ENCODE results near the gene PCK1.

The PCK1 gene

GRCh38 chr20:57561356-57562279 is 708 bp downstream of the PCK1 start:
- no peak for DNase-seq

DNA sequence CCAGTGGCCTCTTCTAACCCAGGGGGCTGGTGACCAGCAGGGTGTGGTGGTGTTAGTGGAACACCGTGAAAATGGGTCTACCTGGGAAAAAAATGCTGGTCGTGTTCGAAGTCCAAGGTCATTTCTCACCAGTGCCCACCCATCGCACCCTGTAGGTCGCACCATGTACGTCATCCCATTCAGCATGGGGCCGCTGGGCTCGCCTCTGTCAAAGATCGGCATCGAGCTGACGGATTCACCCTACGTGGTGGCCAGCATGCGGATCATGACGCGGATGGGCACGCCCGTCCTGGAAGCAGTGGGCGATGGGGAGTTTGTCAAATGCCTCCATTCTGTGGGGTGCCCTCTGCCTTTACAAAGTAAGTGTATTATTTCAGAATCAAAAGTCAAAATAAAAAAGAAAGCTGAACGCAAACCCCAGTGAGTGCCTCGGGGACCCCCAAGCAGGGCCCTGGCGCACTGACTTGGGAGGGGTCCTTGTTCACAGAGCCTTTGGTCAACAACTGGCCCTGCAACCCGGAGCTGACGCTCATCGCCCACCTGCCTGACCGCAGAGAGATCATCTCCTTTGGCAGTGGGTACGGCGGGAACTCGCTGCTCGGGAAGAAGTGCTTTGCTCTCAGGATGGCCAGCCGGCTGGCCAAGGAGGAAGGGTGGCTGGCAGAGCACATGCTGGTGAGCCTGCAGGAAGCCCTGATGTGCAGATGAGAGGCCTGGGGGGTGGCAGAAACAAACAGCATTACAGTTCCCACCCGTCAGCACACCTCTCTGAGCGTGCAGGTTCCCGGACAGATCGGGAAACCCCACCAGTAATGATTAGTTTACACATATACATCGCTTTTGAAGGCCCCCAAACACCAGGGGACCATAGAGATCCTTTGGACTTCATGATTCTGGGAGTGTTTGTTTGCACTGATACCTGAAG is 1.9 kb downstream of the PCK1 start:
- no peak for DNase-seq

- no peak for DNase-seq
These were observed 2.6 kb downstream of the PCK1 start for GRCh38 chr20:57563522-57563921.

DNA sequence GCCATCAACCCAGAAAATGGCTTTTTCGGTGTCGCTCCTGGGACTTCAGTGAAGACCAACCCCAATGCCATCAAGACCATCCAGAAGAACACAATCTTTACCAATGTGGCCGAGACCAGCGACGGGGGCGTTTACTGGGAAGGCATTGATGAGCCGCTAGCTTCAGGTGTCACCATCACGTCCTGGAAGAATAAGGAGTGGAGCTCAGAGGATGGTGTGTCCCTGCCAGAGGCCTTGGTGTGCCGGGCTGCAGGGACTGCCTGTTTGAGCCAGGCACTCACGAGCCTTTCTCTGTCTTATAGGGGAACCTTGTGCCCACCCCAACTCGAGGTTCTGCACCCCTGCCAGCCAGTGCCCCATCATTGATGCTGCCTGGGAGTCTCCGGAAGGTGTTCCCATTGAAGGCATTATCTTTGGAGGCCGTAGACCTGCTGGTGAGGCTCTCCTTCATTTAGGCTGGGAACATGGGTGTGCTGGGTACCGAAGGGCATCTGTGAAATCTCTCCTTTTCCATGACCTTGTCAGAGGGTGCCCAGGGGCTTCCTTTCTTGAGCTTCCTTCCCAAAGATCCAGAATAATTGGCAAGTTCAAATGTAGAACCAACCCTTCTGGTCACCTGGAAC is 3.4 kb downstream of the PCK1 start:
- DNase-seq: no peak

- no peak for DNase-seq
These were observed 4.2 kb downstream of the PCK1 start for GRCh38 chr20:57564951-57565642.

DNA sequence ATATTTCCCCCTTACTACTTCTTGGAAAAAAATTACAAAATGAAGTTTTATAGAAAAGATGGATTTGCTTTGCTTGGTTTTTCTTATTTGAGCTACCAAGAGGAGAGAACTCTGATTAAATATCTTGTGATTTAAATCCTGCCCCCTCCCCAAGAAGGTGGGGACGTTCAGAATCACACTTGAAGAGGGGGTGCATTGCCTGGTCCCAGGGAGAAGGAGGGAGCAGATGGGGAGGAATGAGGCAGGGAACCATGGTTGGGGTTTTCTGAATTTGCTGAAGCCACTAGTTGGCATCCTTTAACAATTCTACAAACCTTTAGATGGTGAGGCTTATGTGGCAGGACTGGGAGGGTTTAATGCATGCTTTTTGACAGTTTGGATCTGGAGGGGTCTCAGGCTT is 5.5 kb downstream of the PCK1 start:
- DNase-seq: no peak

- DNase-seq: no peak
These were observed 6.0 kb downstream of the PCK1 start for GRCh38 chr20:57566803-57567459.

GRCh38 chr20:57567471-57568079 is 6.7 kb downstream of the PCK1 start:
- no peak for DNase-seq

GRCh38 chr20:57568088-57568896 is 7.4 kb downstream of the PCK1 start:
- no peak for DNase-seq

DNA sequence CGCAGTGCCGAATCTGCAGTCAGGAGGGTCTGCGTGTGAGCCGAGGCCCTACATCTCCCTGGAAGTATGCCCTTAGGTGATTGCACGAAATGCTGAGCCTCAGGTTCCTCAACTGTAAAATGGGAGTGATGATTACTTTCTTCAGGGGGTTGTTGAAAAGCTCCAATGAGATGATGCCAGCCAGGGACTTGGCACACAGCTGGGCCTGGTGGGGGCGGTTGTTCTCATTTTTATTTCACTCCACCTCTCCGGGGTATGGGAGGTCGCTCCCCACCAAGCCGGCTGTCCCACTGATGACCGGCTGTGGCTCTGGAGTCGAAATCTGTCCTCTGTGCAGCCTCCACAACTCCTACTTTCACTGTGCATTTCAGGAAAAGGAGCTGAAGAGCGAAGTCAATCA is 8.1 kb downstream of the PCK1 start:
- no peak for DNase-seq

GRCh38 chr20:57570145-57570850 is 9.4 kb downstream of the PCK1 start:
- DNase-seq: peak; percentile 91

GRCh38 chr20:57570920-57571319 is 10.0 kb downstream of the PCK1 start:
- DNase-seq: no peak

DNA sequence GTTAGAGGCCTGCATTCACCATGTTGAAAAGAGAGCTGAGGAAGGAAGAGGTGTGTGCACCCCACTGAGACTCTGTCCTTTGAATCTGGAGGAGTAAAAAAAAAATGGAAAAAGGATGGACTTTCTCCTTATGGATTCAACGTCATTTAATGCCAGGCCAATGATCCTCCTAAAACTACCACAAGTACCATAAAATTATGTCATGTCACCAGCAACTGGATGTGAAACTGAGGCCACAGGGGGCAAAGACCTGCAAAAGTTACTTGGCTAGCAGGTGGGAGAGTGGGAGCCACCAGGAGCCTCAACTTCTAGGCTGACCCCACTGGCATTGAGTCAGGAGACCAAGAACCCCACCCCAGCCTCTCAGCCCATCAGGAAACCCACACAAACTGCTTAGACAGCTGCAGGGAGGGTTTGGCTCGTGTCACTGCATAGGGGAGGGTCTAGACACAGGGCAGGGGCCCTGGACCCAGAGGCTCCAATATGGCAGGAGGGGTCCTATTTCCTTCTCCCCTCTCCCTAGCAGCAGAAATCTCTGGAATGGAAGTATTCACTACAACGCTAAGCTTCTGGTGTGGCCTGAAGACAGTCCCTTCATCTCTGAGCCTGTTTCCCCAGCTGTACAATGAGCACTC is 11.0 kb downstream of the PCK1 start:
- DNase-seq: no peak

DNA sequence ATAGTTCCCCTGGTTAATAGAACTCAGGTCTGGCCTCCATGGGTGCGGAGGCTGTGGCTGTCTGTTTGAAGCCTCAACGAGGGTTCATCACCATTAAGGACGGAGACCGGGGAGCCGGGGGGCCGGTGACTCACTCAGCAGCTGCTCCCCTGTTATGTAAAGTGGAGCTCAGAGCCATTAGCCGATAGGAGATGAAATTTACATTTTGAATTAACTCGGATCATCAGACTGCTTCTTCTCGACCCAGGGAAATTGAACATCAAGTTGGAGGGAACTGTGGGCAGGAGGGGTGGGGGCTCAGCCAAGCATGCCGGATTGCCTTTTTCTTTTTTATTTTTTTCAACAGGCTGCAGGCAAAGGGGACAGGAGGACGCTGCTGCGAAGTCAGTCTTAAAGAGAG is 12.3 kb downstream of the PCK1 start:
- peak; percentile 22 for DNase-seq

- DNase-seq: peak; percentile 20
These were observed 13.0 kb downstream of the PCK1 start for GRCh38 chr20:57573894-57574293.

GRCh38 chr20:57574954-57575353 is 14.0 kb downstream of the PCK1 start:
- no peak for DNase-seq

DNA sequence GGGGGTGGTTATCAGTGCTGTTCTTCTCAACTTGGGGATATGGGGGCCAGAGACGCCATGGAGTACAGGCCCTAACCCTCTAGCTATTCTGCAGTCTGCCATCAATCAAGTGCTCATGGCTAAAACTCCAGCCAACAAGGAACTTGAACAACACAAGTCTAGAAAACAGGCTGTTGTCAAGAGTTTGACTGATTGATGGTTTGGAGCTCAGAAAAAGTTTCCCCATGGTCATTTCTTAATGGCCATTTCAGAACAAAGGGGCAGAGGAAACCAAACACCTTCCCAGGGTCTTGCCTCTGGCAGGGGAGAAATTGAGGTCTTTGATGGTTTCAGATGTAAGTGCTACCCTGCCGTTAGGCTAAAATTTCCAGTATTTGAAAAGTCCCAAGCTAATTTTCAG is 15.1 kb downstream of the PCK1 start:
- no peak for DNase-seq

DNA sequence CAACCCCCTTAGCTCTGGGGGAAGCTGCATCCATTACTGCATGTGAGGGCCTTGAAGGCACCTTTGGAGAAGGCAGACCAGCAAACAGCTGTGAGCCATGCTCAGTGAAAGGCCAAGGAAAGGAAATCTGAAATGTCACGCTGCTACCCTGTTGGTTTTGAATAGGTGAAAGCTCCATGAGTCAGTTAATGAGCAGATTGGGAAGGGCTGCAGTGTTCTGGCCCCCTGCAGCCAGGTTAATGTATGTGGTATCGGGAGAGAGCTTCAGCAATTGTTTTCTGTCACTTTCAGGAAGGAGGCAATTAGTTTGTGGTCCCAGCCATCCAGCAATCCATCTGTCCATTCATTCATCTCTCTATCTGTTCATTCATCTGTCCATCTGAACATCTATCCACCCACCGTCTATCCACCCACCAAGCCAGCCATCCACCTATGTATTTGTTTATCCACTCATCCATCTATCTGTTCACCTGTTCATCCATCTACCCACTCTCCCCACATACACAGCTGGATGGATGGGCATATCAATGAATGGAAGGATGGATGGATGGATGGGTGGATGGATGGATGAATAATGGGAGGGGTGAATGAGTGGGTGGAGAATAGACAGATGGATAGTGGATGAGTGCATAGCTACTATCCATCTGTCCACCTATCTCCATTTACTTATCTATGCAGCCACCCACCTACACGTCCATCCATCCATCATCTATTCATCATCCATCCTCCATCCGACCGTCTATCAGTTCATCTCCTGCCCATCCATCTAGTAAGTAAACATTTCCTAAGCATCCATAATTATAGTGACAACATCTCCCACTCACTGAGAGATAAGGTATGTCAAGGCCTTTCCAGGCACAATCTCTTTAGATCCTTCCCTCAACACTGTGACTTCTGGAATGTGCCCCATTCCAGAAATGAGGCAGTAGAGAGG is 16.0 kb downstream of the PCK1 start:
- no peak for DNase-seq

Measured in NCI-H1436 (cell line).